Measurements from ENCODE around the gene PRDM16.

- no peak for TF ChIP-seq POLR2A (IDR thresholded peaks at IDR 0.05; ENCODE audit: low read length)
- TF ChIP-seq GATA1 (IDR thresholded peaks at IDR 0.05; ENCODE audit: low read depth, low read length), result no peak
These were observed 304.2 kb downstream of the PRDM16 start for GRCh38 chr1:3373175-3373574.

All from erythroblast (primary cell).